Stomach (tissue), 4 donors: ENCODE measurements around the gene CPLANE2.

Experiments used
- CTCF ChIP-seq, 7 experiments: fragments of 450-650 bp in 4 of 7; fragments of 200-600 bp in 3 of 7; sonication (generic) in 3 of 7; IDR thresholded peaks; one replicate each; pipeline ENCODE4 v1.5.1; 2016 to 2019; ENCODE audit warnings: antibody characterized with exemption in 7 of 7, control low read depth in 2 of 7, mild to moderate bottlenecking in 1 of 7
- EP300 ChIP-seq: sonication (generic); formaldehyde crosslinking; IDR thresholded peaks from one replicate; pipeline ENCODE4 v1.6.1; 2017; ENCODE audit warnings: antibody characterized with exemption
- POLR2A ChIP-seq, 4 donors: fragments of 450-650 bp; IDR thresholded peaks; one replicate each; pipeline ENCODE4 v1.6.1; 2016; ENCODE audit warnings: antibody characterized with exemption in 4 of 4, control low read depth in 2 of 4, mild to moderate bottlenecking in 1 of 4, moderate library complexity in 1 of 4
- POLR2AphosphoS5 ChIP-seq, 3 donors: sonication (generic); formaldehyde crosslinking; IDR thresholded peaks; one replicate each; pipeline ENCODE4 v1.6.1; 2016; ENCODE audit warnings: antibody characterized with exemption in 3 of 3

- TF ChIP-seq POLR2A (IDR thresholded peaks at IDR 0.05) (no peak), EP300 (no peak), CTCF (IDR thresholded peaks at IDR 0.05) (no peak), POLR2AphosphoS5 (IDR thresholded peaks at IDR 0.05) (no peak)
These were observed 16.9 kb downstream of the CPLANE2 start for GRCh38 chr1:16219968-16220500.
